H1 (cell line): ENCODE results near the gene CNBD2. TPM values are rescaled to one million over a fixed set of nuclear protein-coding genes. Genes with fewer than 3 reads are reported as not detected.

Experiments used
- CTCF ChIA-PET: fragments of 300-600 bp; sonication (Branson Sonifier 250); formaldehyde crosslinking; loops from one replicate; lab custom pipeline; 2021; ENCODE audit not compliant: partially characterized antibody; lab: Charles Lee
- POLR2A ChIA-PET: fragments of 300-600 bp; sonication (Branson Sonifier 250); formaldehyde crosslinking; loops from one replicate; lab custom pipeline; 2021; ENCODE audit warnings: inconsistent platforms; ENCODE audit not compliant: partially characterized antibody; lab: Charles Lee
- DNase-seq, 2 experiments: peaks; one replicate each; pipeline versions ENCODE4 v3.0.0 to v3.0.0-alpha.2; 2010 to 2022; ENCODE audit warnings: low spot score in 2 of 2, low read depth in 1 of 2, mixed read lengths in 1 of 2
- FAIRE-seq: peaks from 2 replicates; lab custom pipeline; 2011; peaks lifted over from hg19 to GRCh38; lab: Jason Lieb, UNC
- H2AFZ ChIP-seq: 2 replicates; pipeline ENCODE4 v1.8.1; 2012; ENCODE audit warnings: low read length, inconsistent platforms
- H2AK5ac ChIP-seq: 2 replicates; pipeline ENCODE4 v1.6.1; 2013; ENCODE audit warnings: low read depth, low read length
- H2BK120ac ChIP-seq: replicated peaks from 2 replicates; pipeline ENCODE3; 2013; ENCODE audit warnings: low read depth, low read length, inconsistent platforms
- H2BK12ac ChIP-seq: 2 replicates; pipeline ENCODE4 v1.6.1; 2013; ENCODE audit warnings: low read depth, low read length
- H2BK15ac ChIP-seq: 2 replicates; pipeline ENCODE4 v1.6.1; 2013; ENCODE audit warnings: low read length
- H2BK20ac ChIP-seq: 2 replicates; pipeline ENCODE4 v1.6.1; 2013; ENCODE audit warnings: low read length
- H2BK5ac ChIP-seq: 2 replicates; pipeline ENCODE4 v1.6.1; 2013; ENCODE audit warnings: low read depth, low read length
- H3K14ac ChIP-seq: 2 replicates; pipeline ENCODE4 v1.6.1; 2013; ENCODE audit warnings: inconsistent platforms; ENCODE audit not compliant: insufficient read length
- H3K18ac ChIP-seq: 2 replicates; pipeline ENCODE4 v1.6.1; 2013; ENCODE audit warnings: low read length; ENCODE audit errors: extremely low read depth
- H3K23ac ChIP-seq: 2 replicates; pipeline ENCODE4 v1.6.1; 2013; ENCODE audit warnings: inconsistent platforms; ENCODE audit not compliant: insufficient read length
- H3K23me2 ChIP-seq: 2 replicates; pipeline ENCODE4 v1.6.1; 2013; ENCODE audit warnings: low read depth, low read length
- H3K27ac ChIP-seq: 2 replicates; pipeline ENCODE4 v1.6.1; 2011; ENCODE audit warnings: low read depth, low read length, inconsistent platforms
- H3K27me3 ChIP-seq, 4 experiments: replicated peaks in 1 of 4; 1 replicate in 1 of 4; 2 replicates in 3 of 4; pipeline versions ENCODE4 v1.6.1 to v1.8.1; 2011 to 2013; ENCODE audit warnings: low read length in 3 of 4, mild to moderate bottlenecking in 3 of 4, inconsistent platforms in 2 of 4, mixed read lengths in 2 of 4, moderate library complexity in 1 of 4; ENCODE audit not compliant: control insufficient read depth in 3 of 4, insufficient read depth in 3 of 4; ENCODE audit errors: extremely low read depth in 1 of 4
- H3K36me3 ChIP-seq, 4 experiments: 2 replicates each; pipeline versions ENCODE4 v1.6.1 to v1.8.1; 2011 to 2013; ENCODE audit warnings: mild to moderate bottlenecking in 4 of 4, low read length in 3 of 4, moderate library complexity in 2 of 4, control low read depth in 1 of 4, inconsistent platforms in 1 of 4; ENCODE audit not compliant: insufficient read depth in 4 of 4, control insufficient read depth in 2 of 4
- H3K4ac ChIP-seq: replicated peaks from 2 replicates; pipeline ENCODE3; 2013; ENCODE audit warnings: low read length, low read depth, mixed read lengths, inconsistent platforms; ENCODE audit not compliant: insufficient read length
- H3K4me1 ChIP-seq, 4 experiments: replicated peaks in 1 of 4; 1 replicate in 1 of 4; 2 replicates in 3 of 4; pipeline versions ENCODE4 v1.6.1 to v1.8.1; 2011 to 2013; ENCODE audit warnings: low read length in 3 of 4, inconsistent platforms in 2 of 4, mixed read lengths in 1 of 4; ENCODE audit not compliant: insufficient read depth in 4 of 4, control insufficient read depth in 3 of 4
- H3K4me2 ChIP-seq, 2 experiments: 2 replicates each; pipeline versions ENCODE4 v1.6.1 to v1.8.1; 2011 to 2013; ENCODE audit warnings: low read depth in 2 of 2, low read length in 2 of 2, control low read depth in 1 of 2, inconsistent platforms in 1 of 2, mild to moderate bottlenecking in 1 of 2; ENCODE audit not compliant: insufficient read depth in 1 of 2
- H3K4me3 ChIP-seq, 4 experiments: fragments of 200-600, 300-600 bp in 1 of 4; sonication (generic), shearing (Covaris generic), sonication (Bioruptor Twin) in 1 of 4; 2 replicates each; pipeline versions ENCODE4 v1.5.1 to v1.8.1; 2011 to 2016; ENCODE audit warnings: low read length in 4 of 4, low read depth in 3 of 4, control low read depth in 2 of 4, inconsistent platforms in 2 of 4, mild to moderate bottlenecking in 2 of 4, mixed read lengths in 1 of 4, moderate library complexity in 1 of 4; ENCODE audit not compliant: insufficient read depth in 2 of 4; ENCODE audit errors: extremely low read depth in 1 of 4
- H3K56ac ChIP-seq: replicated peaks from 2 replicates; pipeline ENCODE3; 2013; ENCODE audit warnings: low read depth, mild to moderate bottlenecking, mixed read lengths, low read length, inconsistent platforms; ENCODE audit not compliant: insufficient read length
- H3K79me1 ChIP-seq: 2 replicates; pipeline ENCODE4 v1.6.1; 2013; ENCODE audit warnings: low read depth, low read length, control low read depth
- H3K79me2 ChIP-seq, 2 experiments: 2 replicates each; pipeline versions ENCODE4 v1.6.1 to v1.8.1; 2012 to 2013; ENCODE audit warnings: low read length in 2 of 2, mild to moderate bottlenecking in 2 of 2, inconsistent platforms in 1 of 2; ENCODE audit not compliant: insufficient read depth in 2 of 2, control insufficient read depth in 1 of 2
- H3K9ac ChIP-seq, 4 experiments: replicated peaks in 1 of 4; 1 replicate in 1 of 4; 2 replicates in 3 of 4; pipeline versions ENCODE4 v1.6.1 to v1.8.1; 2011 to 2013; ENCODE audit warnings: low read depth in 3 of 4, low read length in 3 of 4, control low read depth in 2 of 4, mild to moderate bottlenecking in 2 of 4, moderate library complexity in 2 of 4, inconsistent platforms in 1 of 4; ENCODE audit errors: extremely low read depth in 1 of 4
- H3K9me3 ChIP-seq, 2 experiments: 2 replicates each; pipeline versions ENCODE4 v1.6.1 to v1.8.1; 2012 to 2013; ENCODE audit warnings: mild to moderate bottlenecking in 2 of 2, moderate library complexity in 2 of 2, control low read depth in 1 of 2, inconsistent platforms in 1 of 2, low read depth in 1 of 2, low read length in 1 of 2, mixed read lengths in 1 of 2; ENCODE audit not compliant: insufficient read depth in 2 of 2
- H4K20me1 ChIP-seq, 2 experiments: replicated peaks in 1 of 2; 2 replicates each; pipeline versions ENCODE3 to v1.8.1; 2011 to 2013; ENCODE audit warnings: inconsistent platforms in 2 of 2, low read length in 2 of 2, mild to moderate bottlenecking in 1 of 2; ENCODE audit not compliant: insufficient read depth in 2 of 2, control insufficient read depth in 1 of 2
- H4K5ac ChIP-seq: 2 replicates; pipeline ENCODE4 v1.6.1; 2013; ENCODE audit warnings: low read length, low read depth, mixed read lengths, inconsistent platforms; ENCODE audit not compliant: insufficient read length
- H4K8ac ChIP-seq: 2 replicates; pipeline ENCODE4 v1.8.0; 2013; ENCODE audit warnings: mild to moderate bottlenecking, moderate library complexity, low read length, inconsistent platforms; ENCODE audit not compliant: insufficient read depth; ENCODE audit errors: extremely low read depth
- H4K91ac ChIP-seq: replicated peaks from 2 replicates; pipeline ENCODE3; 2013; ENCODE audit warnings: low read length, mixed read lengths, inconsistent platforms; ENCODE audit not compliant: insufficient read length
- BRCA1 ChIP-seq: IDR thresholded peaks from 2 replicates; pipeline ENCODE4 v1.6.1; 2012; ENCODE audit warnings: low read depth, low read length, improper control_type of control experiment
- CHD1 ChIP-seq: IDR thresholded peaks from 2 replicates; pipeline ENCODE4 v1.6.1; 2012; ENCODE audit warnings: low read depth, low read length, improper control_type of control experiment
- KDM1A ChIP-seq: fragments of 200-600, 300-600 bp; sonication (generic); IDR thresholded peaks from 2 replicates; pipeline ENCODE4 v1.7.1; 2016; ENCODE audit warnings: mild to moderate bottlenecking, low read length, borderline replicate concordance
- MAFK ChIP-seq: IDR thresholded peaks from 2 replicates; pipeline ENCODE4 v1.6.1; 2012; ENCODE audit warnings: low read depth, mild to moderate bottlenecking, improper control_type of control experiment, low read length
- TAF7 ChIP-seq: optimal IDR thresholded peaks from 2 replicates; pipeline ENCODE3; 2011; ENCODE audit warnings: low read depth, mild to moderate bottlenecking, inconsistent platforms, low read length, moderate library complexity, borderline replicate concordance
- WGBS, 2 experiments: shearing (Covaris generic) in 1 of 2; methylation state at CpG; one replicate each; pipeline versions ENCODE4 v1.1.6 to v1.1.7; 2013 to 2015; ENCODE audit warnings: low lambda C conversion rate in 2 of 2, mixed read lengths in 2 of 2, inconsistent platforms in 1 of 2, low coverage in 1 of 2, missing lambda C conversion rate in 1 of 2; ENCODE audit not compliant: insufficient replicate concordance in 2 of 2, insufficient coverage in 1 of 2, insufficient read length in 1 of 2; ENCODE audit errors: extremely low coverage in 1 of 2, missing lambda C conversion rate in 1 of 2; 5-methylcytosine and 5-hydroxymethylcytosine counted together
- polyA plus RNA-seq, 7 experiments: library from polyadenylated mRNA; depleted of rRNA in 3 of 7; stranded (reverse) in 5 of 7; unstranded in 2 of 7; fragments of >200 nt in 5 of 7; fragments of 200-250 nt in 2 of 7; gene quantifications; 1 replicate in 5 of 7; 2 replicates in 1 of 7; 4 replicates in 1 of 7; pipeline versions ENCODE4 v1.2.1 to v1.2.3, GENCODE V29; 2011 to 2013; ENCODE audit warnings: missing spikeins in 2 of 7, mixed read lengths in 2 of 7
- total RNA-seq: library from RNA; stranded (reverse); fragmentation: NEBNext Ultra II Directional; extraction: Animal tissue kit (Norgen Biotek cat#: 25700); gene quantifications from 2 replicates; pipeline ENCODE4 v1.2.1, GENCODE V29; 2021
- TF ChIP-seq, protein P1 (sequence below): IDR thresholded peaks from 2 replicates; pipeline ENCODE4 v1.6.1; 2011; ENCODE audit warnings: low read depth, mild to moderate bottlenecking, low read length; ENCODE audit not compliant: insufficient read depth
- TF ChIP-seq, protein P2 (sequence below): IDR thresholded peaks from 2 replicates; pipeline ENCODE4 v1.6.1; 2012; ENCODE audit warnings: low read length, inconsistent platforms
- TF ChIP-seq, protein P3 (sequence below): IDR thresholded peaks from 2 replicates; pipeline ENCODE4 v1.6.1; 2011; ENCODE audit warnings: low read length, improper control_type of control experiment
- TF ChIP-seq, protein P4 (sequence below): IDR thresholded peaks from 2 replicates; pipeline ENCODE4 v1.6.1; 2012; ENCODE audit warnings: inconsistent platforms

CNBD2 gene
- total and polyA plus RNA-seq, 2 of the 8 experiments (the other 6 are each of a cell fraction or from before 2014, with no cell fraction given) = 2.6 to 4.5 TPM

DNA sequence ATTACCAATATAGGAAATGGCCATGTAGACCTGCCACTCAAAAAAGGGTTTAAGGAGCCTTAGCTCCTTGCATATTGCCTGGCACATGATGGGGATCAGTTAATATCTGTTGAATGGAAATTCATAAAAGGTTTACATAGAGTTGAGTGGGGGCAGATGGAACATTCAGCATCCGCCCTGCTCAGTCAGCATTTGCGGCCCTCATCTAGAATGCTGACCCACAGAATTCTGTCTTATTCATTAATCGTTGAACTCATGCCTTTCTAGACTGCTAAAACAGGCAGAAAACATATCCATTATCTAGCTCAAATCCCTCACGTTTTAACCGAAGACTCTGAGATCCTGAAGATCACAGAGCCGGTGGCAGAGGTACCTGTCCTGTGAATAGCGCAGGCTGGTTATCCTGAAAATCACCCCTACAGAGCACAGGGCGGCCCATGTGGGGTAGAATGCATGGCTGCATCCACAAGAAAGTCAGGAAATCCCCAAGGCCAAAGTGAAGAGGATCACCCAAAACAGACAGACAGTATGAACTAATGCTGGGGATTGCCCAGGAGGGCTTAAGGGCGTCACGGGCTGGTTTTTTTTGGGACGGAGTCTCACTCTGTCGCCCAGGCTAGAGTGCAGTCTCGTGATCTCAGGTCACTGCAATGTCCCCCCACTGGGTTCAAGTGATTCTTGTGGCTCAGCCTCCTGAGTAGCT, 59.9 kb downstream of the CNBD2 start:
- no peak overlapping the region for H2AFZ ChIP-seq
- H3K36me3 ChIP-seq = no peaks in the 10 kb centered on the region
- TF ChIP-seq, protein P1, sequence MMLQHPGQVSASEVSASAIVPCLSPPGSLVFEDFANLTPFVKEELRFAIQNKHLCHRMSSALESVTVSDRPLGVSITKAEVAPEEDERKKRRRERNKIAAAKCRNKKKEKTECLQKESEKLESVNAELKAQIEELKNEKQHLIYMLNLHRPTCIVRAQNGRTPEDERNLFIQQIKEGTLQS = no peak
- TF ChIP-seq, protein P2, sequence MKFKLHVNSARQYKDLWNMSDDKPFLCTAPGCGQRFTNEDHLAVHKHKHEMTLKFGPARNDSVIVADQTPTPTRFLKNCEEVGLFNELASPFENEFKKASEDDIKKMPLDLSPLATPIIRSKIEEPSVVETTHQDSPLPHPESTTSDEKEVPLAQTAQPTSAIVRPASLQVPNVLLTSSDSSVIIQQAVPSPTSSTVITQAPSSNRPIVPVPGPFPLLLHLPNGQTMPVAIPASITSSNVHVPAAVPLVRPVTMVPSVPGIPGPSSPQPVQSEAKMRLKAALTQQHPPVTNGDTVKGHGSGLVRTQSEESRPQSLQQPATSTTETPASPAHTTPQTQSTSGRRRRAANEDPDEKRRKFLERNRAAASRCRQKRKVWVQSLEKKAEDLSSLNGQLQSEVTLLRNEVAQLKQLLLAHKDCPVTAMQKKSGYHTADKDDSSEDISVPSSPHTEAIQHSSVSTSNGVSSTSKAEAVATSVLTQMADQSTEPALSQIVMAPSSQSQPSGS = no peak
- TF ChIP-seq KDM1A (no peak), MAFK (no peak), TAF7 (no peak), BRCA1 (no peak), CHD1 (no peak)
- TF ChIP-seq, protein P3, sequence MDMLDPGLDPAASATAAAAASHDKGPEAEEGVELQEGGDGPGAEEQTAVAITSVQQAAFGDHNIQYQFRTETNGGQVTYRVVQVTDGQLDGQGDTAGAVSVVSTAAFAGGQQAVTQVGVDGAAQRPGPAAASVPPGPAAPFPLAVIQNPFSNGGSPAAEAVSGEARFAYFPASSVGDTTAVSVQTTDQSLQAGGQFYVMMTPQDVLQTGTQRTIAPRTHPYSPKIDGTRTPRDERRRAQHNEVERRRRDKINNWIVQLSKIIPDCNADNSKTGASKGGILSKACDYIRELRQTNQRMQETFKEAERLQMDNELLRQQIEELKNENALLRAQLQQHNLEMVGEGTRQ = no peak
- TF ChIP-seq, protein P4, sequence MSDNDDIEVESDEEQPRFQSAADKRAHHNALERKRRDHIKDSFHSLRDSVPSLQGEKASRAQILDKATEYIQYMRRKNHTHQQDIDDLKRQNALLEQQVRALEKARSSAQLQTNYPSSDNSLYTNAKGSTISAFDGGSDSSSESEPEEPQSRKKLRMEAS = no peak

More for the DNA sequence above, 59.9 kb downstream of the CNBD2 start:
- CTCF ChIA-PET = interaction anchor here (1.0 to 3.0 kb wide), 4 partner anchors 9 to 110 kb away, joined by 3 to 14 read pairs (median 5); no protein-coding TSS in a partner anchor
- no peak for FAIRE-seq
- H3K27me3 ChIP-seq = no peaks in the 10 kb centered on the region
- peaks cover 0 to 1% of the 10 kb centered on the region in 2 experiments for H4K20me1 ChIP-seq
- no peaks in the 10 kb centered on the region for H3K79me2 ChIP-seq
- no peak overlapping the region for H4K5ac ChIP-seq
- no peak for DNase-seq
- H4K91ac ChIP-seq = no peak overlapping the region
- no peaks in the 10 kb centered on the region for H3K4me1 ChIP-seq
- no peak overlapping the region for H3K4me2 ChIP-seq
- H3K27ac ChIP-seq = no peak overlapping the region
- no peak overlapping the region for H2BK120ac ChIP-seq
- H3K14ac ChIP-seq = no peak overlapping the region
- H3K4ac ChIP-seq = no peak overlapping the region
- H3K23me2 ChIP-seq = no peaks in the 10 kb centered on the region
- H3K79me1 ChIP-seq = no peaks in the 10 kb centered on the region
- H3K56ac ChIP-seq = no peak overlapping the region
- no peak overlapping the region for H3K23ac ChIP-seq
- no peaks in the 10 kb centered on the region for H3K9me3 ChIP-seq
- no peak overlapping the region for H2BK20ac ChIP-seq
- H2AK5ac ChIP-seq = no peak overlapping the region
- H3K4me3 ChIP-seq = no peak overlapping the region
- no peak overlapping the region for H3K18ac ChIP-seq
- POLR2A ChIA-PET = interaction anchor here (0.6 to 1.4 kb wide), 3 partner anchors 15 to 50 kb away, joined by 3 read pairs; no protein-coding TSS in a partner anchor
- no peak overlapping the region for H4K8ac ChIP-seq
- H2BK12ac ChIP-seq = no peak overlapping the region
- 94% methylated on average over 13 of the region's 13 CpGs; no CpG with 5 or more reads in 1 of the 2 experiments for WGBS, 2 experiments
- H2BK15ac ChIP-seq = no peak overlapping the region
- no peak overlapping the region for H3K9ac ChIP-seq
- no peak overlapping the region for H2BK5ac ChIP-seq
